Gastroesophageal sphincter (tissue), 3 donors: ENCODE measurements around the gene WDR35.

Source experiments
- POLR2A ChIP-seq, 2 donors: fragments of 450-650 bp; IDR thresholded peaks; one replicate each; pipeline ENCODE4 v1.6.1; 2017; ENCODE audit warnings: antibody characterized with exemption in 2 of 2, mild to moderate bottlenecking in 2 of 2, moderate library complexity in 1 of 2
- POLR2AphosphoS5 ChIP-seq: sonication (generic); formaldehyde crosslinking; IDR thresholded peaks from one replicate; pipeline ENCODE4 v1.6.1; 2017; ENCODE audit warnings: antibody characterized with exemption
- TF ChIP-seq, protein P1 (sequence below), 4 experiments: fragments of 200-600 bp in 2 of 4; fragments of 450-650 bp in 2 of 4; sonication (generic) in 1 of 4; IDR thresholded peaks; one replicate each; pipeline ENCODE4 v1.5.1; 2017 to 2019; ENCODE audit warnings: antibody characterized with exemption in 4 of 4, mild to moderate bottlenecking in 2 of 4, moderate library complexity in 2 of 4

DNA sequence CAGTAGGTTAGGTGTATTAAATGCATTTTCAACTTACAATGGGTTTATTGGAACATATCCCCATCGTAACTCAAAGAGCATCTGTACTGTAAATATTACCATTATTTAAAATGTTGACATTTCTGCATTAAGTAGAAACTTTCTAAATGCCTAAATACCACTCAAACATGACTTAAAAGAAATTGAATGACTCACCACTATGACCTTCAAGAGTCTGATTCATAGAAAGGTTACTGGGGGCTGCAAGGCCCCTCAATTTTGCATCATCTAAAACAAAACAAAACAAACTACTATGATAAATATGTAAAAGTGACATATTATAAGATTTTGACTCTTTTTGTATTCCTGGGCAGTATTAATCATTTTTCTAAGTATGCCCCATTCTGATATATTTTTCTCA lies 7.6 kb downstream of the WDR35 start:
- TF ChIP-seq, protein P1, sequence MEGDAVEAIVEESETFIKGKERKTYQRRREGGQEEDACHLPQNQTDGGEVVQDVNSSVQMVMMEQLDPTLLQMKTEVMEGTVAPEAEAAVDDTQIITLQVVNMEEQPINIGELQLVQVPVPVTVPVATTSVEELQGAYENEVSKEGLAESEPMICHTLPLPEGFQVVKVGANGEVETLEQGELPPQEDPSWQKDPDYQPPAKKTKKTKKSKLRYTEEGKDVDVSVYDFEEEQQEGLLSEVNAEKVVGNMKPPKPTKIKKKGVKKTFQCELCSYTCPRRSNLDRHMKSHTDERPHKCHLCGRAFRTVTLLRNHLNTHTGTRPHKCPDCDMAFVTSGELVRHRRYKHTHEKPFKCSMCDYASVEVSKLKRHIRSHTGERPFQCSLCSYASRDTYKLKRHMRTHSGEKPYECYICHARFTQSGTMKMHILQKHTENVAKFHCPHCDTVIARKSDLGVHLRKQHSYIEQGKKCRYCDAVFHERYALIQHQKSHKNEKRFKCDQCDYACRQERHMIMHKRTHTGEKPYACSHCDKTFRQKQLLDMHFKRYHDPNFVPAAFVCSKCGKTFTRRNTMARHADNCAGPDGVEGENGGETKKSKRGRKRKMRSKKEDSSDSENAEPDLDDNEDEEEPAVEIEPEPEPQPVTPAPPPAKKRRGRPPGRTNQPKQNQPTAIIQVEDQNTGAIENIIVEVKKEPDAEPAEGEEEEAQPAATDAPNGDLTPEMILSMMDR (IDR thresholded peaks at IDR 0.05) = no peak
- no peak for TF ChIP-seq POLR2A (IDR thresholded peaks at IDR 0.05)
- TF ChIP-seq POLR2AphosphoS5 = no peak
